Duodenal mucosa (tissue), 2 donors: ENCODE measurements around the gene RPA1.

Experiments used
- H3K27ac ChIP-seq: one replicate; pipeline ENCODE4 v1.7.0; 2013; ENCODE audit warnings: low read depth, low read length
- H3K27me3 ChIP-seq, 2 donors: one replicate each; pipeline ENCODE4 v1.7.0; 2013; ENCODE audit warnings: low read length in 2 of 2, control low read depth in 1 of 2; ENCODE audit not compliant: insufficient read depth in 2 of 2, control insufficient read depth in 1 of 2
- H3K36me3 ChIP-seq, 2 donors: one replicate each; pipeline ENCODE4 v1.7.0; 2013; ENCODE audit warnings: low read length in 2 of 2, control low read depth in 1 of 2; ENCODE audit not compliant: insufficient read depth in 2 of 2, control insufficient read depth in 1 of 2
- H3K4me1 ChIP-seq, 2 donors: one replicate each; pipeline ENCODE4 v1.7.0; 2013; ENCODE audit warnings: low read length in 2 of 2, control low read depth in 1 of 2; ENCODE audit not compliant: insufficient read depth in 2 of 2, control insufficient read depth in 1 of 2
- H3K4me3 ChIP-seq, 2 donors: one replicate each; pipeline ENCODE4 v1.7.0; 2013; ENCODE audit warnings: low read length in 2 of 2, low read depth in 1 of 2
- H3K9ac ChIP-seq, 2 donors: one replicate each; pipeline ENCODE4 v1.7.0; 2013; ENCODE audit warnings: low read length in 2 of 2, low read depth in 1 of 2
- H3K9me3 ChIP-seq, 2 donors: one replicate each; pipeline ENCODE4 v1.7.0; 2013; ENCODE audit warnings: low read length in 2 of 2, control low read depth in 1 of 2; ENCODE audit not compliant: control insufficient read depth in 1 of 2

Gene RPA1

DNA sequence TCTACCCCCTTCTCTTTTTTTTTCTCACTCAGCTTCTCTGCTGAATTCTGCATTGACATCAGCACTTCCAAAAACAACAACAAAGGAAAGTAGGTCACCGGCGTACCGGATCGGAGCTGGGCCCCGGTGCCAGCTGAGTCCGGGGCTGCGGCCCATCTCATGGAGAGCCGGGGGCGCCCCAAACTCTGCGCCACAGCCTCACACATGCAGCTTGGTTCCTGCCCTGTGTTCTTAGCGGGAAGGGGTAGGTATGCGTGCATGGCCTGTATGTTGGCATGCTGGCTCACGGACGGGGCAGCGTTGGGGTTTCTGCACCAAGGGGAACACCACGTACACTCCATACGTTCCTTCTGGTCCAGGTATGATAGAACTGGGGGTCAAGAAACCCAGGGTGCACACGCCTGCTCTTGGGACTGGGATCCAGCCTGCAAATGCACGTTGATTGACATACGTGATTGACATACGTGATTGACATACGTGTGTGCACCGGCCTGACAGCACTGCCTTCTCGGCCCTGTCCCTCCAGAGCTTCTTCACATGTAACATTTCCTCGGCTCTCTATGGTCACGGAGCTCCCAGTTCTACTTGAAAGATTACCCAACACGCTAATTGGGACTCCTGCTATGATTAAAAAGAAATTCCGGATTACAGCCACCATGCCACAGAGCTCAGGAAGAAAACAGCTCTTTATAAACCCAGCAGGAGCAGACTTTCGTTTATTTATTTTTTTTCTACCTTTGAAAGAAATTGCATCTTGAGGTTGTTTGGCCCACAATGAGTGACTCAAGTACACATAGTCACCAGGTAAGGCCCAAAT is 88.7 kb downstream of the RPA1 start:
- Histone ChIP-seq H3K4me1 (peaks cover 0 to 4% of the 10 kb centered on the region in 2 donors), H3K9ac (no peak overlapping the region), H3K36me3 (no peaks in the 10 kb centered on the region), H3K4me3 (no peak overlapping the region), H3K27me3 (peaks cover 16 to 22% of the 10 kb centered on the region in 2 donors), H3K27ac (no peak overlapping the region), H3K9me3 (no peaks in the 10 kb centered on the region)

GRCh38 chr17:1919201-1919600 is 89.4 kb downstream of the RPA1 start:
- Histone ChIP-seq H3K4me3 (no peak overlapping the region), H3K9me3 (no peaks in the 10 kb centered on the region), H3K36me3 (no peaks in the 10 kb centered on the region), H3K27me3 (peaks cover 16 to 18% of the 10 kb centered on the region in 2 donors), H3K27ac (no peak overlapping the region), H3K9ac (no peak overlapping the region), H3K4me1 (peaks cover 0 to 4% of the 10 kb centered on the region in 2 donors)

GRCh38 chr17:1920948-1921351 is 91.1 kb downstream of the RPA1 start:
- H3K9me3 ChIP-seq, result no peaks in the 10 kb centered on the region
- H3K9ac ChIP-seq, result no peak overlapping the region
- peaks cover 12% of the 10 kb centered on the region in 2 donors for H3K27me3 ChIP-seq
- H3K36me3 ChIP-seq, result no peaks in the 10 kb centered on the region
- H3K4me3 ChIP-seq, result no peak overlapping the region
- H3K4me1 ChIP-seq, result peaks cover 0 to 4% of the 10 kb centered on the region in 2 donors
- no peak overlapping the region for H3K27ac ChIP-seq

DNA sequence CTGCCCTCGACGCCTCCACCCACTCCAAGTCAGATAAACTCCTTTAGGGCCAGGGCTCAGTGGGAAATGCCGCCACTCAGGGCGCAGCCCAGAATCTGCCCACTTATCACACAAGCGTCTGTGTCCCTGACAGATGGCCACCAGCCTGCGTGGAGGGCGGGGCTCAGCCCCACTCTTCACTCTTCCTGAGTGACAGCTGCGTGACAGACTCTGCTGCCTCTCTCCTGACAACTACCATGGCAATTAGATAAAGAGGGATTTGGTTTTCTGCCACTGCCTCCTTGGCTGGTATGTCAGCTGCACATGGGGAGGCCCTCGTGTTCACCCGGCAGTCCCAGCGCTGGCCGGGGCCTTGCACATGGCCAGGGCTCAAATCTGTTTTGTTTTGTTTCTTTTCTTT is 99.2 kb downstream of the RPA1 start:
- Histone ChIP-seq H3K4me3 (no peak overlapping the region), H3K4me1 (no peaks in the 10 kb centered on the region), H3K9me3 (no peaks in the 10 kb centered on the region), H3K9ac (no peak overlapping the region), H3K36me3 (no peaks in the 10 kb centered on the region), H3K27ac (no peak overlapping the region), H3K27me3 (no peaks in the 10 kb centered on the region)

- Histone ChIP-seq H3K27me3 (no peaks in the 10 kb centered on the region), H3K27ac (no peak overlapping the region), H3K9me3 (no peaks in the 10 kb centered on the region), H3K4me1 (no peaks in the 10 kb centered on the region), H3K36me3 (no peaks in the 10 kb centered on the region), H3K9ac (no peak overlapping the region), H3K4me3 (no peak overlapping the region)
Observed at GRCh38 chr17:1930337-1930645, 100.5 kb downstream of the RPA1 start.

DNA sequence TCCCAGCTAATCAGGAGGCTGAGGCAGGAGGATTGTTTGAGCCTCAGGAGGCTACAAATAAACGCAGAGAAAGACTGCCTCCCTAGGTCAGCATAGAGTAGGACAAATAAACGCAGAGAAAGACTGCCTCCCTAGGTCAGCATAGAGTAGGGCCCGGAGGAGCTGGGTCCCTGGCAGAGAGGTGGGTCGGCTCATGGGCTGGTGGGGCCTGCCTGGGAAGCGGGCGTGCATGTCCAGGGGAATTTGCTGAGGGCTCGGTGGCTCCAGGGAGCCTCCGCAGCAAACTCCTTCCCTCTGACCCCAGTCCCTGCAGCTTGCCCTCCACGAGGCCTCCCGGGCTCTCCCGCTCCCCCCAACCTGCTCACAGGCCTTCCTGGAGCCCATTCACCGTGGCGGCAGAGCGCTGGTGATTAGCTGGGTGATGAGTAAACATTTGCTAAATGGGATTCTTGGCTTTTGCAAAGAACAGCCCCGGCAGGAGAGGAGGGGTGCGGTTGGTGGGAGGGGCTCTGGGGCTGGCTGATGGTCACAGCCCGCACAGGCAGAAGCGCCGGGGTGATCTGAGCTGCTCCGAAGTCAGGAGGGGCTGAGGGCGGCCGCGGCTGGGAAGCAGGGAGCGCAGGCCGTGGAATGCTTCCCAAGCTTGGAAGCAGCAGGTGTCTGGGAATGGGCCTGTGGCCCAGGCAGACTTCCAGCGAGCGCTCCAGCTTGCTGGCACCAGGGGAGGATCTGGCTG is 102.2 kb downstream of the RPA1 start:
- H3K36me3 ChIP-seq, result no peaks in the 10 kb centered on the region
- no peak overlapping the region for H3K9ac ChIP-seq
- no peaks in the 10 kb centered on the region for H3K4me1 ChIP-seq
- no peaks in the 10 kb centered on the region for H3K27me3 ChIP-seq
- H3K4me3 ChIP-seq, result no peak overlapping the region
- H3K27ac ChIP-seq, result no peak overlapping the region
- H3K9me3 ChIP-seq, result no peaks in the 10 kb centered on the region

DNA sequence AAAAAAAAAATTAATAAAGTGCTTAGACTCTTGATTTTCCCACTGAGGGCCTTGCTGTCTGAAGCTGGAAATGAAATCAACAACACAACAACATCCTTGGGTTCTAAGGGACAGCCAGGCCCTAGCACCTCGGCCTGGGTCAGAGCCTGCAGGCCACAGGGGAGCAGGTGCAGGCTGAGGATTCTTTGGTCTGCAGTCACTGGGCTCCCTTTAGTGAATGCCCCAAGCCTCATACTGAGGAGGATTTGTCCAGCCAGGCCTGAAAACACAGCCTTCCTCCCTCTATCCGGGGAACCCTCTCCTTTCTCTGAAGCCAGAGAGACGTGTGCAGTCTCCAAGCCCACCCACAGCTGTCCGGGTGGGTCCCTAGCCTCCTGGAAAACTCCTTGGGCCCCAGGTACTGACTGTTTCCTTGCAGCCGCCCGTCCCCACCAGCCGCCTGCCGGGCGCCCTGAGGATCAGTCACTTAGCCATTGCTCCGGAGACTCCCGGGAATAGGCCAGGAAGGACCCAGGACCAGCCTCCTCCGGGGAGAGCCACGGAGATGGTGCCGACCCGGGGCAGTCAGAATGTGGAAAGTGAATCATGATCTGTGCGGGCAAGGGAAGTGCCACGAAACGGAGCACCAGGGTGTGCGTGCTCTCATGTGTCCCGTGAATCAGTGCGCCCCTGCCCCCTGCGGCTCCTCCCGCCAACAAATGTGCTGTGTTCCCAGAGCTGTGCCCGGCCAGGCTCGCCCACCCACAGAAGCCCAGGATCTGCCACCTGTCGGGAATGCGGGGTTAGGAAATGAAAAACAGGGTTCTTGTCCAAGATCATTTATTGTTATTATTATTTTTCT is 104.3 kb downstream of the RPA1 start:
- H3K27me3 ChIP-seq, result no peaks in the 10 kb centered on the region
- H3K27ac ChIP-seq, result no peak overlapping the region
- H3K9me3 ChIP-seq, result no peaks in the 10 kb centered on the region
- no peak overlapping the region for H3K9ac ChIP-seq
- H3K36me3 ChIP-seq, result no peaks in the 10 kb centered on the region
- no peak overlapping the region for H3K4me3 ChIP-seq
- no peaks in the 10 kb centered on the region for H3K4me1 ChIP-seq

DNA sequence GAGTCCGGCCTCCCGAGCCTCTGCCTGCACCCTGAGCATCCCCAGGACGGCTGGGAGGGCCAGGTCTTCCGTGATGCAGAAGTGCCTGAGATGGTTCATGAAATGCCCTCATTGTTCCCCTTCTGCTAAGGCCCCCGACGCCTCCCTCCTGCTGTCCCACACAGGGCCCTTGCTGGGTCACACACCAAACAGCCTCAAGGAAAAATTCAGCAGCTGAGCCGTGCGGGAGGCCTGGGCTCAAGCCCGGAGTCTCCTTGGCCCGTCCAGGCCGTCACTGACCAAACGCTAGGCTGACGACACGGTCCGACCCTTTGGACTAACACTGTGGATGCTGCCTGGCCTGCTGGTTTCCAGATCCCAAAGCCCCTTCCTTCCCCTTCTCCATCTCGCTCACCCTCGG is 105.1 kb downstream of the RPA1 start:
- Histone ChIP-seq H3K4me3 (no peak overlapping the region), H3K36me3 (no peaks in the 10 kb centered on the region), H3K4me1 (no peaks in the 10 kb centered on the region), H3K27me3 (no peaks in the 10 kb centered on the region), H3K9ac (no peak overlapping the region), H3K27ac (no peak overlapping the region), H3K9me3 (no peaks in the 10 kb centered on the region)

GRCh38 chr17:1936766-1937165 is 107.0 kb downstream of the RPA1 start:
- no peaks in the 10 kb centered on the region for H3K27me3 ChIP-seq
- H3K9ac ChIP-seq, result no peak overlapping the region
- no peaks in the 10 kb centered on the region for H3K4me1 ChIP-seq

GRCh38 chr17:1937461-1937860 is 107.7 kb downstream of the RPA1 start:
- H3K27ac ChIP-seq, result no peak overlapping the region
- H3K4me1 ChIP-seq, result no peaks in the 10 kb centered on the region
- no peaks in the 10 kb centered on the region for H3K9me3 ChIP-seq
- H3K4me3 ChIP-seq, result no peak overlapping the region
- H3K9ac ChIP-seq, result no peak overlapping the region
- H3K27me3 ChIP-seq, result no peaks in the 10 kb centered on the region
- no peaks in the 10 kb centered on the region for H3K36me3 ChIP-seq

More at GRCh38 chr17:1936766-1937165, 107.0 kb downstream of the RPA1 start:
- no peak overlapping the region for H3K4me3 ChIP-seq
- H3K36me3 ChIP-seq, result no peaks in the 10 kb centered on the region
- H3K9me3 ChIP-seq, result no peaks in the 10 kb centered on the region
- no peak overlapping the region for H3K27ac ChIP-seq
